Activated CD8-positive, alpha-beta T cell treated with anti-CD3 and anti-CD28 coated beads for 36 hours (primary cell): ENCODE measurements around the gene RRP15. TPM values are rescaled to one million over a fixed set of nuclear protein-coding genes. Genes with fewer than 3 reads are reported as not detected.
A peak's percentile ranks its signal among the peaks of the same experiment; 100 is the strongest.

Experiments
- ATAC-seq: fragments of 200-7000 bp; cut with Tn5 transposase; one replicate; pipeline ENCODE4 v1.10.0; 2021; ENCODE audit warnings: mild to moderate bottlenecking, moderate library complexity
- CTCF ChIA-PET: fragments of 350-600 bp; sonication (Branson Sonifier 250); formaldehyde crosslinking; loops from one replicate; lab custom pipeline; 2021; ENCODE audit warnings: antibody characterized with exemption; lab: Charles Lee
- POLR2A ChIA-PET: fragments of 350-600 bp; sonication (Branson Sonifier 250); formaldehyde crosslinking; loops from one replicate; lab custom pipeline; 2021; ENCODE audit warnings: antibody characterized with exemption; lab: Charles Lee
- DNase-seq: peaks from one replicate; pipeline ENCODE4 v3.0.0-alpha.2; 2020
- H3K27ac Mint-ChIP-seq: one replicate; pipeline ENCODE4 v1.8.0; 2021; ENCODE audit warnings: mild to moderate bottlenecking, mixed read lengths
- H3K27me3 Mint-ChIP-seq: one replicate; pipeline ENCODE4 v1.8.0; 2021; ENCODE audit warnings: mixed read lengths
- H3K36me3 Mint-ChIP-seq: one replicate; pipeline ENCODE4 v1.8.0; 2021; ENCODE audit warnings: low read depth, mixed read lengths
- H3K4me1 Mint-ChIP-seq: one replicate; pipeline ENCODE4 v1.8.0; 2021; ENCODE audit warnings: low read depth, mixed read lengths
- H3K4me3 Mint-ChIP-seq: one replicate; pipeline ENCODE4 v1.8.0; 2021; ENCODE audit warnings: mild to moderate bottlenecking, moderate library complexity, mixed read lengths
- H3K9me3 Mint-ChIP-seq: one replicate; pipeline ENCODE4 v1.8.0; 2021; ENCODE audit warnings: mixed read lengths
- intact Hi-C: fragments of 100-400 bp; cut with micrococcal nuclease; formaldehyde crosslinking; loops from one replicate; pipeline ENCODE4 v1.10.0; 2022
- total RNA-seq, 2 experiments: library from RNA; stranded (reverse); gene quantifications; one replicate each; pipeline ENCODE4 v1.2.3, GENCODE V29; 2021
- TF ChIP-seq, protein P1 (sequence below): fragments of 200-600 bp; IDR thresholded peaks from one replicate; pipeline ENCODE4 v1.8.0; 2022; ENCODE audit warnings: antibody characterized with exemption, mild to moderate bottlenecking

RRP15 gene
- total RNA-seq, 2 experiments from 2014 or later, result 20.9 to 24.3 TPM

DNA sequence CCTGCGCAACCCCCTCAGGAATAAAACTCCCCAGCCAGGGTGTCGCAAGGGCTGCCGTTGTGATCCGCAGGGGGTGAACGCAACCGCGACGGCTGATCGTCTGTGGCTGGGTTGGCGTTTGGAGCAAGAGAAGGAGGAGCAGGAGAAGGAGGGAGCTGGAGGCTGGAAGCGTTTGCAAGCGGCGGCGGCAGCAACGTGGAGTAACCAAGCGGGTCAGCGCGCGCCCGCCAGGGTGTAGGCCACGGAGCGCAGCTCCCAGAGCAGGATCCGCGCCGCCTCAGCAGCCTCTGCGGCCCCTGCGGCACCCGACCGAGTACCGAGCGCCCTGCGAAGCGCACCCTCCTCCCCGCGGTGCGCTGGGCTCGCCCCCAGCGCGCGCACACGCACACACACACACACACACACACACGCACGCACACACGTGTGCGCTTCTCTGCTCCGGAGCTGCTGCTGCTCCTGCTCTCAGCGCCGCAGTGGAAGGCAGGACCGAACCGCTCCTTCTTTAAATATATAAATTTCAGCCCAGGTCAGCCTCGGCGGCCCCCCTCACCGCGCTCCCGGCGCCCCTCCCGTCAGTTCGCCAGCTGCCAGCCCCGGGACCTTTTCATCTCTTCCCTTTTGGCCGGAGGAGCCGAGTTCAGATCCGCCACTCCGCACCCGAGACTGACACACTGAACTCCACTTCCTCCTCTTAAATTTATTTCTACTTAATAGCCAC, 60.7 kb downstream of the RRP15 start:
- TF ChIP-seq, protein P1, sequence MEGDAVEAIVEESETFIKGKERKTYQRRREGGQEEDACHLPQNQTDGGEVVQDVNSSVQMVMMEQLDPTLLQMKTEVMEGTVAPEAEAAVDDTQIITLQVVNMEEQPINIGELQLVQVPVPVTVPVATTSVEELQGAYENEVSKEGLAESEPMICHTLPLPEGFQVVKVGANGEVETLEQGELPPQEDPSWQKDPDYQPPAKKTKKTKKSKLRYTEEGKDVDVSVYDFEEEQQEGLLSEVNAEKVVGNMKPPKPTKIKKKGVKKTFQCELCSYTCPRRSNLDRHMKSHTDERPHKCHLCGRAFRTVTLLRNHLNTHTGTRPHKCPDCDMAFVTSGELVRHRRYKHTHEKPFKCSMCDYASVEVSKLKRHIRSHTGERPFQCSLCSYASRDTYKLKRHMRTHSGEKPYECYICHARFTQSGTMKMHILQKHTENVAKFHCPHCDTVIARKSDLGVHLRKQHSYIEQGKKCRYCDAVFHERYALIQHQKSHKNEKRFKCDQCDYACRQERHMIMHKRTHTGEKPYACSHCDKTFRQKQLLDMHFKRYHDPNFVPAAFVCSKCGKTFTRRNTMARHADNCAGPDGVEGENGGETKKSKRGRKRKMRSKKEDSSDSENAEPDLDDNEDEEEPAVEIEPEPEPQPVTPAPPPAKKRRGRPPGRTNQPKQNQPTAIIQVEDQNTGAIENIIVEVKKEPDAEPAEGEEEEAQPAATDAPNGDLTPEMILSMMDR, result no peak
- no peaks in the 10 kb centered on the region for H3K9me3 Mint-ChIP-seq
- ChIA-PET CTCF (interaction anchor here (1.2 to 1.4 kb wide), 2 partner anchors 16 to 18 kb away, joined by 3 to 6 read pairs; no protein-coding TSS in a partner anchor), POLR2A (interaction anchor here (1.1 to 1.3 kb wide), 2 partner anchors 9 to 52 kb away, joined by 3 read pairs; no protein-coding TSS in a partner anchor)
- intact Hi-C loops, result no loop called here
- peak; percentile 67 for ATAC-seq
- no peak overlapping the region for H3K4me3 Mint-ChIP-seq
- peak; percentile 44 for DNase-seq
- H3K36me3 Mint-ChIP-seq, result peaks cover 7% of the 10 kb centered on the region
- H3K27me3 Mint-ChIP-seq, result peaks cover 41% of the 10 kb centered on the region
- H3K4me1 Mint-ChIP-seq, result peaks cover 20% of the 10 kb centered on the region
- H3K27ac Mint-ChIP-seq, result no peak overlapping the region

DNA sequence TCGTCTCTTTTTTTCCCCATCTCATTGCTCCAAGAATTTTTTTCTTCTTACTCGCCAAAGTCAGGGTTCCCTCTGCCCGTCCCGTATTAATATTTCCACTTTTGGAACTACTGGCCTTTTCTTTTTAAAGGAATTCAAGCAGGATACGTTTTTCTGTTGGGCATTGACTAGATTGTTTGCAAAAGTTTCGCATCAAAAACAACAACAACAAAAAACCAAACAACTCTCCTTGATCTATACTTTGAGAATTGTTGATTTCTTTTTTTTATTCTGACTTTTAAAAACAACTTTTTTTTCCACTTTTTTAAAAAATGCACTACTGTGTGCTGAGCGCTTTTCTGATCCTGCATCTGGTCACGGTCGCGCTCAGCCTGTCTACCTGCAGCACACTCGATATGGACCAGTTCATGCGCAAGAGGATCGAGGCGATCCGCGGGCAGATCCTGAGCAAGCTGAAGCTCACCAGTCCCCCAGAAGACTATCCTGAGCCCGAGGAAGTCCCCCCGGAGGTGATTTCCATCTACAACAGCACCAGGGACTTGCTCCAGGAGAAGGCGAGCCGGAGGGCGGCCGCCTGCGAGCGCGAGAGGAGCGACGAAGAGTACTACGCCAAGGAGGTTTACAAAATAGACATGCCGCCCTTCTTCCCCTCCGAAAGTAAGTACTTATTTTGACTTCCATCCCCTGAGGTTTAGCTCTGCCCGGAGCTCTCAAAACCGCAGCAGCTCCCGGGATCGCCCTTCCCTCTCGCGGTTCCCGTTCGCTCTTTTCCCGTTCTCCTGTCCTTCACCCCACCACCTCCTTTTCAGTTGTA, 61.5 kb downstream of the RRP15 start:
- peaks cover 44% of the 10 kb centered on the region for H3K27me3 Mint-ChIP-seq
- DNase-seq (peak; percentile 16), ATAC-seq (no peak)
- H3K27ac Mint-ChIP-seq, result no peak overlapping the region
- ChIA-PET POLR2A (interaction anchor here (1.1 kb wide), 1 partner anchor 9 kb away, joined by 3 read pairs; no protein-coding TSS in a partner anchor), CTCF (no interaction called here)
- peaks cover 3% of the 10 kb centered on the region for H3K36me3 Mint-ChIP-seq
- TF ChIP-seq, protein P1, result no peak
- no peaks in the 10 kb centered on the region for H3K9me3 Mint-ChIP-seq
- intact Hi-C loops, result no loop called here
- no peak overlapping the region for H3K4me3 Mint-ChIP-seq
- peaks cover 27% of the 10 kb centered on the region for H3K4me1 Mint-ChIP-seq

DNA sequence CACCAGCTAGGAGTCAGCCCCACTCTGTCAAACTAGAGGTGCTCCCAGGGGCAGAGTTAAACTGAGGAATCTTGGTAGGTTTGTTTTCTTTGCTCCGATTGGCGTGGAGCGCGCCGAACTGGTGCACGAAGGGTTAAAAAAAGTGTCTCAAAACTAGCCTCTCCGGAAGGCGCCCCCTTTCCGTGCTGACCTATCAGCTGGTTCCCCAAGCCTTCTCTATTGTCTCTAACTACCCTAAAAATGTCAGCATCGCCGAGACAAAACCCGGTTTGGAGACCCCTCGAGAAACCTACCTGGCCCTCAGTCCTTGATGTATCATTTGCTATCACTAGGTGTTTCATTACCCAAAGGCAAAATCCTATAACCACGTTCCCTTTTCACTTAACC, 62.2 kb downstream of the RRP15 start:
- intact Hi-C loops, result no loop called here

DNA sequence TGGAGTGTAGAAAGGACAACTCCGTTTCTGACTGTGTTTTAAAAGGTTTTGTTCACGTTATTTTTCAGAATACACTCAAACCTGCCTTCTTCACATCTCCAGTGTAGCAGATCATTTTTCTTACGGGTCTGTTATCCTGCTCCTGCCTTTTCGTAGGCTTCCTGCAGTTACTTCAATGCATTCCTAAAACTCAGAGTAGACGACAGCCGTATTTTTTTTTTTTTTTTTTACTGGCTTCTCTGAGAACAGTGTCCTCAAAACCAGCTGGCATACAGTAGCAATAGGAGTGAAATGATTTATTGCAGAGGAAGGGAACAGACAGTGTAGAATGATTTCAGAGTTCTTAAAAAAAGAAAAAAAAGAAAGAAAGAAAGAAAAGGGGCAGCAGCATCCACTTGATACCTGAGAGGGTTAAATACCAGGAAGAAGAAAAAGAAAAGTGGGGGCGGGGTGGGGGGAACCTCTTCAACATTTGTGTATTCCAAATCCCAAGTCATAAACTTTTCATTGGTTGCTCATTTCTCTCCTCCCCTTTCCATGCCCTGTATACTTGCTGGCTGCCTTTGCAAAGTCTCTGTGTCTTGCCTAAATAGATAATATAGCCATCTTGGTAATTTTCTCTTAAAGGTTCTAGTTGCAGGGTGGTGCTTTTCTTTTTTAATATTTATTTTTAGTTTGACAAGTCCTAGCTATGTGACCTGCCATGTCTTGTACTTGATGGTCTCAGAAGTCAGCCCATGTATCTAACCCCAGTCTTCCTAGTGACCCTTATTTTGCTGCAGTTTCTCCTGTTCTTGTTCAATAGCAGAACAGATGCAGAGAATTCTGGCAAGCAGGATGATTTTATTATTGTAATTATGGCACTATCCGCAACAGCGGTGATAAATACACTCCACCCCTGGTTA, 62.9 kb downstream of the RRP15 start:
- Mint-ChIP-seq H3K27me3 (peaks cover 37% of the 10 kb centered on the region), H3K36me3 (peaks cover 2% of the 10 kb centered on the region), H3K4me1 (peaks cover 35% of the 10 kb centered on the region), H3K9me3 (no peaks in the 10 kb centered on the region), H3K4me3 (no peak overlapping the region), H3K27ac (no peak overlapping the region)
- CTCF ChIA-PET, result interaction anchor here (1.5 kb wide), 1 partner anchor 9 kb away, joined by 8 read pairs; no protein-coding TSS in a partner anchor
- ATAC-seq, result no peak
- TF ChIP-seq, protein P1, result no peak
- intact Hi-C loops, result no loop called here
- POLR2A ChIA-PET, result no interaction called here
- DNase-seq, result no peak

More for the DNA sequence above, 62.2 kb downstream of the RRP15 start:
- ChIA-PET CTCF (no interaction called here), POLR2A (no interaction called here)
- H3K27me3 Mint-ChIP-seq, result peaks cover 40% of the 10 kb centered on the region
- H3K4me3 Mint-ChIP-seq, result no peak overlapping the region
- no peak overlapping the region for H3K27ac Mint-ChIP-seq
- TF ChIP-seq, protein P1, result no peak
- DNase-seq (peak; percentile 7), ATAC-seq (no peak)
- H3K9me3 Mint-ChIP-seq, result no peaks in the 10 kb centered on the region
- H3K4me1 Mint-ChIP-seq, result peaks cover 32% of the 10 kb centered on the region
- H3K36me3 Mint-ChIP-seq, result peaks cover 3% of the 10 kb centered on the region
